ENCODE results near the gene ZNF695. TPM values are rescaled to one million over a fixed set of nuclear protein-coding genes. Genes with fewer than 3 reads are reported as not detected.

The ZNF695 gene
- polyA plus RNA-seq, 1 of the 3 experiments (the other 2 are of a cell fraction): 3.2 TPM

- 60% methylated on average over 2 of the region's 2 CpGs for WGBS (ENCODE audit: low lambda C conversion rate)
- Histone ChIP-seq H3K4me3 (ENCODE audit: low read depth in 2 of 2, low read length in 1 of 2) (no peak overlapping the region; a peak in 1 of 4 replicates), H3K27me3 (ENCODE audit: insufficient read depth) (no peaks in the 10 kb centered on the region), H3K4me2 (no peak overlapping the region), H3K27ac (ENCODE audit: low read depth in 2 of 2, low read length in 1 of 2) (no peak overlapping the region), H3K79me2 (ENCODE audit: insufficient read depth) (peaks cover 23% of the 10 kb centered on the region; the same call in 1 of the 2 replicates), H3K9ac (no peak overlapping the region), H4K20me1 (ENCODE audit: insufficient read depth) (no peaks in the 10 kb centered on the region), H2AFZ (ENCODE audit: low read depth) (no peak overlapping the region), H3K9me3 (peaks cover 20% of the 10 kb centered on the region; the same call in 1 of the 2 replicates), H3K4me1 (ENCODE audit: control insufficient read depth in 1 of 2, insufficient read depth in 2 of 2, low read depth in 1 of 2, low read length in 1 of 2) (no peaks in the 10 kb centered on the region), H3F3A (replicated peaks; ENCODE audit: insufficient read depth) (peaks cover 5% of the 10 kb centered on the region), H3K36me3 (replicated peaks in 1 of 2; ENCODE audit: control insufficient read depth in 1 of 2, insufficient read depth in 2 of 2, low read length in 1 of 2) (no peaks in the 10 kb centered on the region), H3K9me2 (no peaks in the 10 kb centered on the region)
- TF ChIP-seq EP300 (IDR thresholded peaks at IDR 0.05; ENCODE audit: borderline replicate concordance in 1 of 2, low read depth in 1 of 2, low read length in 1 of 2): no peak
- no peak for TF ChIP-seq SIN3A (IDR thresholded peaks at IDR 0.05; ENCODE audit: borderline replicate concordance, low read depth, low read length)
- no peak for TF ChIP-seq MAX (IDR thresholded peaks at IDR 0.05; ENCODE audit: low read depth)
- no peak for TF ChIP-seq USF2 (IDR thresholded peaks at IDR 0.05; ENCODE audit: borderline replicate concordance, low read depth, low read length)
- TF ChIP-seq NFIC (IDR thresholded peaks at IDR 0.05; ENCODE audit: borderline replicate concordance): no peak
- no peak for TF ChIP-seq JUND (IDR thresholded peaks at IDR 0.05)
- TF ChIP-seq NRF1 (IDR thresholded peaks at IDR 0.05; ENCODE audit: low read depth, low read length): no peak
- TF ChIP-seq SMC3 (IDR thresholded peaks at IDR 0.05; ENCODE audit: low read depth, low read length): no peak
- TF ChIP-seq MEF2A (IDR thresholded peaks at IDR 0.05; ENCODE audit: borderline replicate concordance, low read depth): no peak
- no peak for TF ChIP-seq PBX3 (IDR thresholded peaks at IDR 0.05)
- no peak for TF ChIP-seq FOXJ3 (CRISPR knock-in tag; IDR thresholded peaks at IDR 0.05)
- no peak for TF ChIP-seq GABPA (IDR thresholded peaks at IDR 0.05; ENCODE audit: low read depth)
- no peak for TF ChIP-seq REST (IDR thresholded peaks at IDR 0.05; ENCODE audit: low read depth, low read length)
- TF ChIP-seq FOXM1 (IDR thresholded peaks at IDR 0.05; ENCODE audit: low read depth): no peak
- no peak for TF ChIP-seq YY1 (IDR thresholded peaks at IDR 0.05; ENCODE audit: low read depth)
- no peak for TF ChIP-seq MXI1 (IDR thresholded peaks at IDR 0.05; ENCODE audit: low read depth, low read length)
- no peak for TF ChIP-seq TEAD4 (IDR thresholded peaks at IDR 0.05; ENCODE audit: borderline replicate concordance, insufficient read depth)
- no peak for TF ChIP-seq ELF1 (IDR thresholded peaks at IDR 0.05)
- TF ChIP-seq POLR2AphosphoS5 (IDR thresholded peaks at IDR 0.05; ENCODE audit: low read depth, low read length): no peak
- no peak for TF ChIP-seq CTCF (IDR thresholded peaks at IDR 0.05)
- DNase-seq: no peak
- ChIA-PET POLR2A (no interaction called here), CTCF (interaction anchor here (1.3 kb wide), 1 partner anchor 24 kb away, joined by 3 read pairs; the partner anchor contains the start of gene ZNF670)
Observed at GRCh38 chr1:247054992-247055415, 47.1 kb upstream of the ZNF695 start.
